Measurements from ENCODE around the gene TMTC4. TPM values are rescaled to one million over a fixed set of nuclear protein-coding genes. Genes with fewer than 3 reads are reported as not detected.
A peak's percentile ranks its signal among the peaks of the same experiment; 100 is the strongest.

The TMTC4 gene
- total RNA-seq, 1 experiment from 2014 or later = 14.6 TPM

GRCh38 chr13:100633461-100633860 lies 41.1 kb downstream of the TMTC4 start:
- CTCF ChIA-PET = no interaction called here
- H3K27ac ChIP-seq (ENCODE audit: low read length) = no peak overlapping the region
- no peaks in the 10 kb centered on the region for H3K9me3 ChIP-seq (ENCODE audit: control insufficient read depth, insufficient read depth, low read depth, low read length)
- H3K4me1 ChIP-seq (ENCODE audit: control insufficient read depth, insufficient read depth, low read length) = no peaks in the 10 kb centered on the region
- BruUV-seq (replicated peaks) = no TSS peak
- no peak for TF ChIP-seq POLR2AphosphoS5 (IDR thresholded peaks at IDR 0.05; ENCODE audit: low read depth, low read length)
- TF ChIP-seq, protein P1, sequence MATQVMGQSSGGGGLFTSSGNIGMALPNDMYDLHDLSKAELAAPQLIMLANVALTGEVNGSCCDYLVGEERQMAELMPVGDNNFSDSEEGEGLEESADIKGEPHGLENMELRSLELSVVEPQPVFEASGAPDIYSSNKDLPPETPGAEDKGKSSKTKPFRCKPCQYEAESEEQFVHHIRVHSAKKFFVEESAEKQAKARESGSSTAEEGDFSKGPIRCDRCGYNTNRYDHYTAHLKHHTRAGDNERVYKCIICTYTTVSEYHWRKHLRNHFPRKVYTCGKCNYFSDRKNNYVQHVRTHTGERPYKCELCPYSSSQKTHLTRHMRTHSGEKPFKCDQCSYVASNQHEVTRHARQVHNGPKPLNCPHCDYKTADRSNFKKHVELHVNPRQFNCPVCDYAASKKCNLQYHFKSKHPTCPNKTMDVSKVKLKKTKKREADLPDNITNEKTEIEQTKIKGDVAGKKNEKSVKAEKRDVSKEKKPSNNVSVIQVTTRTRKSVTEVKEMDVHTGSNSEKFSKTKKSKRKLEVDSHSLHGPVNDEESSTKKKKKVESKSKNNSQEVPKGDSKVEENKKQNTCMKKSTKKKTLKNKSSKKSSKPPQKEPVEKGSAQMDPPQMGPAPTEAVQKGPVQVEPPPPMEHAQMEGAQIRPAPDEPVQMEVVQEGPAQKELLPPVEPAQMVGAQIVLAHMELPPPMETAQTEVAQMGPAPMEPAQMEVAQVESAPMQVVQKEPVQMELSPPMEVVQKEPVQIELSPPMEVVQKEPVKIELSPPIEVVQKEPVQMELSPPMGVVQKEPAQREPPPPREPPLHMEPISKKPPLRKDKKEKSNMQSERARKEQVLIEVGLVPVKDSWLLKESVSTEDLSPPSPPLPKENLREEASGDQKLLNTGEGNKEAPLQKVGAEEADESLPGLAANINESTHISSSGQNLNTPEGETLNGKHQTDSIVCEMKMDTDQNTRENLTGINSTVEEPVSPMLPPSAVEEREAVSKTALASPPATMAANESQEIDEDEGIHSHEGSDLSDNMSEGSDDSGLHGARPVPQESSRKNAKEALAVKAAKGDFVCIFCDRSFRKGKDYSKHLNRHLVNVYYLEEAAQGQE (IDR thresholded peaks at IDR 0.05; ENCODE audit: insufficient read depth in 1 of 2, low read depth in 2 of 2, low read length in 1 of 2) = no peak
- no peak for TF ChIP-seq TCF7L2 (IDR thresholded peaks at IDR 0.05; ENCODE audit: low read depth, low read length)
- TF ChIP-seq SIN3A (IDR thresholded peaks at IDR 0.05; ENCODE audit: borderline replicate concordance, insufficient read depth, low read depth, low read length) = no peak
- no peak for TF ChIP-seq CTCF (IDR thresholded peaks at IDR 0.05)
- peak; percentile 43 for DNase-seq (ENCODE audit: low read depth, low spot score)
- in situ Hi-C loops (cut with HindIII; ENCODE audit: low pct_unique_long_range_greater_than_20kb, low sequenced_read_pairs) = no loop called here
- POLR2A ChIA-PET = no interaction called here
- ATAC-seq = peak; percentile 69; the same call in 1 of the 2 replicates
- no peaks in the 10 kb centered on the region; the same call in 1 of the 2 replicates for H3K36me3 ChIP-seq (ENCODE audit: control insufficient read depth, insufficient read depth, low read length)
- H3K4me3 ChIP-seq (ENCODE audit: low read depth in 2 of 2, low read length in 2 of 2) = no peak overlapping the region
- H3K27me3 ChIP-seq (ENCODE audit: control insufficient read depth, insufficient read depth, low read length) = no peaks in the 10 kb centered on the region
- intact Hi-C loops (cut with micrococcal nuclease; ENCODE audit: unreplicated experiment) = no loop called here

DNA sequence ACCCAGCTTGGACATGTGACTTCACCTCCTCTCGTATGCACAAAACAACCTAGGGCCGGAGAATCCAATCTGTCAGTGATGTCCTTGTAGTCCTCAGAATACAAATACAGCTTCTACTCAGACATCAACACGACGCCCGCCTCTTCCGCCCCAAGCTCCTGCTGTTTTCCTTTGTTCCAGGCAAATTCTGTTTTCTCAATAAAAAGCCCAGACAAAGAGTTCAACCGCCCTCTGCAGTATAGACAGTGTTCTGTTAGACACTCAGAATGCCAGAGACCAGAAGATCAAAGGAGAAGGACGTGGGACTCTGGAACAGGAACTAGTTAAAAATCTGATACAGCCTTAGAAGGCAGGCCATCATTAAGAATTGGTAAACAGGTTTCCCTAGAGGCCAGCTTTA lies 44.0 kb downstream of the TMTC4 start:
- Histone ChIP-seq H3K27ac (ENCODE audit: low read length) (no peak overlapping the region), H3K9me3 (ENCODE audit: control insufficient read depth, insufficient read depth, low read depth, low read length) (no peaks in the 10 kb centered on the region), H3K36me3 (ENCODE audit: control insufficient read depth, insufficient read depth, low read length) (no peaks in the 10 kb centered on the region; the same call in 1 of the 2 replicates), H3K4me3 (ENCODE audit: low read depth in 2 of 2, low read length in 2 of 2) (no peak overlapping the region), H3K27me3 (ENCODE audit: control insufficient read depth, insufficient read depth, low read length) (no peaks in the 10 kb centered on the region), H3K4me1 (ENCODE audit: control insufficient read depth, insufficient read depth, low read length) (no peaks in the 10 kb centered on the region)
- CTCF ChIA-PET = no interaction called here
- in situ Hi-C loops (cut with HindIII; ENCODE audit: low pct_unique_long_range_greater_than_20kb, low sequenced_read_pairs) = no loop called here
- intact Hi-C loops (cut with micrococcal nuclease; ENCODE audit: unreplicated experiment) = no loop called here
- ATAC-seq (no peak), DNase-seq (ENCODE audit: low read depth, low spot score) (no peak)
- TF ChIP-seq SIN3A (IDR thresholded peaks at IDR 0.05; ENCODE audit: borderline replicate concordance, insufficient read depth, low read depth, low read length) (no peak), POLR2AphosphoS5 (IDR thresholded peaks at IDR 0.05; ENCODE audit: low read depth, low read length) (no peak), CTCF (IDR thresholded peaks at IDR 0.05) (no peak), TCF7L2 (IDR thresholded peaks at IDR 0.05; ENCODE audit: low read depth, low read length) (no peak)
- TF ChIP-seq, protein P1 (IDR thresholded peaks at IDR 0.05; ENCODE audit: insufficient read depth in 1 of 2, low read depth in 2 of 2, low read length in 1 of 2) = no peak
- POLR2A ChIA-PET = no interaction called here
- no TSS peak for BruUV-seq (replicated peaks)
